Kidney epithelial cell (primary cell): ENCODE results near the gene SIK3. TPM values are rescaled to one million over a fixed set of nuclear protein-coding genes. Genes with fewer than 3 reads are reported as not detected.

Experiments used
- DNase-seq: peaks from one replicate; pipeline ENCODE4 v3.0.0-alpha.2; 2010; ENCODE audit warnings: low read depth
- H3K27me3 ChIP-seq: 2 replicates; pipeline ENCODE4 v1.6.0; 2011; ENCODE audit warnings: low read length; ENCODE audit not compliant: control insufficient read depth, insufficient read depth
- H3K36me3 ChIP-seq: 2 replicates; pipeline ENCODE4 v1.5.1; 2011; ENCODE audit warnings: low read length; ENCODE audit not compliant: control insufficient read depth, insufficient read depth
- H3K4me3 ChIP-seq: 2 replicates; pipeline ENCODE4 v1.5.1; 2011; ENCODE audit warnings: low read depth, mild to moderate bottlenecking, control low read depth, low read length
- CTCF ChIP-seq: IDR thresholded peaks from 2 replicates; pipeline ENCODE4 v1.5.1; 2011; ENCODE audit warnings: mild to moderate bottlenecking, moderate library complexity, low read length, control low read depth, inconsistent platforms; ENCODE audit not compliant: insufficient read depth, poor library complexity, severe bottlenecking
- total RNA-seq: library from RNA; depleted of rRNA; stranded (reverse); fragments of >200 nt; gene quantifications from 2 replicates; pipeline ENCODE4 v1.2.3, GENCODE V29; 2015

The SIK3 gene
- total RNA-seq, 1 donor from 2014 or later = 12.9 TPM

- Histone ChIP-seq H3K27me3 (no peaks in the 10 kb centered on the region), H3K4me3 (no peak overlapping the region), H3K36me3 (no peaks in the 10 kb centered on the region)
- no peak for TF ChIP-seq CTCF
- no peak for DNase-seq
Observed at GRCh38 chr11:117058761-117059261, 39.4 kb downstream of the SIK3 start.

DNA sequence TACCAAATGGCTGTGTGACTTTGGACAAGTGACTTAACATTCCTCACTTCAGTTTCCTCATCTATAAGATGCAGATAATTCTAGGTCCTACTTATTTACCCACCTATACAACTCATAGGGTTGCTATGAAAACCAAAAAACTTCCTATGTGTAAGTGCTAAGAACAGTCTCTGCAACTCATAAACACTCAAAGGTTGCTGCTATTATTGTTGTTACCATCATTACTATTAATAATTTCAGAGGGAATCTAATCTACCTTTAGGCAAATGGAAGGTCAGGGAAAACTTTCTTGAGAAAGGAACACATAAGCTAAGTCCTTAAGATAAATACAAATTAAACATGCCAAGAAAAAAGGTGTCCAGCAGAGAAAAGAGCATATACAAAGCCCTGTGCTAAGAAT is 40.5 kb downstream of the SIK3 start:
- Histone ChIP-seq H3K36me3 (no peaks in the 10 kb centered on the region), H3K4me3 (no peak overlapping the region), H3K27me3 (no peaks in the 10 kb centered on the region)
- no peak for DNase-seq
- no peak for TF ChIP-seq CTCF

DNA sequence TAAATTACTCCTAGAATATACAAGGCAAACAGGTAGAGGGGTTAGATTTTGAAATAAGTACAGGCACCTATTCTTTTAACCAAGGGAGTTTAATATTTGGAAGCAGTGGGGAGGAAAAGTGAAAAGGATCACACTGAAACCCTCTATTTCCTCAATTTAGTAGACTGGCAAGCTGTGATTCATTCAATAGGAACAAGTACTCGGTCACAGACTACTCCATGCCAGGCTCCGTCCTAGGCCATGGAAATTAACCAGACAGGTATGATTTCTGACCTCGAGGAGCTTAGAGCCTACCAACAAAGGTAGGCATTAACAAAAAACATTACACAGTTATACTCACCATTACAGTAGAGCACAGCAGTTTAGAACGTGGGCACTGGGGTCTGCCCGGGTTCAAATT is 40.9 kb downstream of the SIK3 start:
- no peak for TF ChIP-seq CTCF
- DNase-seq = no peak
- H3K27me3 ChIP-seq = no peaks in the 10 kb centered on the region
- H3K36me3 ChIP-seq = no peaks in the 10 kb centered on the region
- H3K4me3 ChIP-seq = no peak overlapping the region

GRCh38 chr11:117055469-117055868 is 42.8 kb downstream of the SIK3 start:
- no peak for TF ChIP-seq CTCF
- Histone ChIP-seq H3K27me3 (no peaks in the 10 kb centered on the region), H3K36me3 (no peaks in the 10 kb centered on the region), H3K4me3 (no peak overlapping the region)
- no peak for DNase-seq

DNA sequence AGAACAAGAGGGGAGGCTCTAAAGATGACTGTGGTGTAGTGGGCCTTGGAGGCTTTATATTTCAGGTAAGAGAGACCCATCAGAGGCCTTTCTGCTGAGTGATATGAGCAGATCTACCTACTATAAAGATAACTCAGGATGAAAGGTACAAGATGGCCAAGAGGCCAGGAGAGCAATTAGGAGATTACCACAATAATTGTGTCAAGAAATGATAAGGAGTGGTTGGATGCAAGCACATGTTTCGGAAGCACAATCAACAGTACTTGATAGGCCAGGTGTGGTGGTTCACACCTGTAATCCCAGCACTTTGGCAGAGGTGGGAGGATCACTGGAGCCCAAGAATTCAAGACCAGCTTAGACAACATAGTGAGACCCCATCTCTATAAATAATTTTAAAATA is 43.8 kb downstream of the SIK3 start:
- no peaks in the 10 kb centered on the region for H3K27me3 ChIP-seq
- H3K36me3 ChIP-seq = no peaks in the 10 kb centered on the region
- H3K4me3 ChIP-seq = no peak overlapping the region
- TF ChIP-seq CTCF = no peak
- DNase-seq = no peak
